ENCODE data around the gene PAK4.
"Not testable (repeated sequence)": the region's sequence is repeated elsewhere in the genome, so short reads cannot be mapped to it uniquely, and the experiment has no call there.

PAK4 gene

GRCh38 chr19:39207293-39207836 is 81.8 kb downstream of the PAK4 start:
- no peak for DNase-seq (ENCODE audit: low read depth)
- no peak overlapping the region for H3K4me3 ChIP-seq (ENCODE audit: low read depth, low read length)
- TF ChIP-seq CTCF (IDR thresholded peaks at IDR 0.05; ENCODE audit: insufficient read depth, low read depth, low read length, missing control alignments), result no peak

GRCh38 chr19:39208175-39208795 is 82.7 kb downstream of the PAK4 start:
- DNase-seq (ENCODE audit: low read depth), result no peak
- no peak for TF ChIP-seq CTCF (IDR thresholded peaks at IDR 0.05; ENCODE audit: insufficient read depth, low read depth, low read length, missing control alignments)

GRCh38 chr19:39209196-39209595 is 83.6 kb downstream of the PAK4 start:
- no peak for TF ChIP-seq CTCF (IDR thresholded peaks at IDR 0.05; ENCODE audit: insufficient read depth, low read depth, low read length, missing control alignments)
- DNase-seq (ENCODE audit: low read depth), result no peak
- H3K4me3 ChIP-seq (ENCODE audit: low read depth, low read length), result no peak overlapping the region

More at GRCh38 chr19:39208175-39208795, 82.7 kb downstream of the PAK4 start:
- no peak overlapping the region for H3K4me3 ChIP-seq (ENCODE audit: low read depth, low read length)

- TF ChIP-seq CTCF (IDR thresholded peaks at IDR 0.05; ENCODE audit: insufficient read depth, low read depth, low read length, missing control alignments), result no peak
- no peak overlapping the region for H3K4me3 ChIP-seq (ENCODE audit: low read depth, low read length)
- DNase-seq (ENCODE audit: low read depth), result no peak
These were observed 86.3 kb downstream of the PAK4 start for GRCh38 chr19:39211731-39212374.

- TF ChIP-seq CTCF (IDR thresholded peaks at IDR 0.05; ENCODE audit: insufficient read depth, low read depth, low read length, missing control alignments), result peak; percentile 48
- H3K4me3 ChIP-seq (ENCODE audit: low read depth, low read length), result no peak overlapping the region
- peak; percentile 48 for DNase-seq (ENCODE audit: low read depth)
These were observed 86.8 kb downstream of the PAK4 start for GRCh38 chr19:39212375-39212742.

GRCh38 chr19:39215323-39215722 is 89.7 kb downstream of the PAK4 start:
- not testable (repeated sequence) for DNase-seq (ENCODE audit: low read depth); H3K4me3 ChIP-seq (ENCODE audit: low read depth, low read length)

- DNase-seq (ENCODE audit: low read depth), result no peak
- no peak for TF ChIP-seq CTCF (IDR thresholded peaks at IDR 0.05; ENCODE audit: insufficient read depth, low read depth, low read length, missing control alignments)
- H3K4me3 ChIP-seq (ENCODE audit: low read depth, low read length), result no peak overlapping the region
These were observed 91.5 kb downstream of the PAK4 start for GRCh38 chr19:39217094-39217493.

All from GM12865 (cell line).